GM18517 (cell line): ENCODE measurements around the gene CWC25.
"Not testable (repeated sequence)": the region's sequence is repeated elsewhere in the genome, so short reads cannot be mapped to it uniquely, and the experiment has no call there.

ENCODE experiments used
- ATAC-seq: cut with Tn5 transposase; IDR thresholded peaks from one replicate; pipeline ENCODE4 v1.9.1; 2021; ENCODE audit warnings: mild to moderate bottlenecking, moderate library complexity; ENCODE audit not compliant: unreplicated experiment

The CWC25 gene

GRCh38 chr17:38824899-38825761, at the start of gene CWC25:
Gene CWC25, minus strand, starts transcription at chr17:38825321. Its CDS starts 138 bp downstream, at chr17:38825183.
- ATAC-seq = peak; percentile 83

GRCh38 chr17:38873640-38874380, 48.7 kb upstream of the CWC25 start:
- ATAC-seq = no peak

GRCh38 chr17:38872671-38873385, 47.7 kb upstream of the CWC25 start:
- no peak for ATAC-seq

GRCh38 chr17:38872027-38872511, 46.9 kb upstream of the CWC25 start:
- ATAC-seq = no peak

- no peak for ATAC-seq
Observed at GRCh38 chr17:38871247-38872015, 46.3 kb upstream of the CWC25 start.

- no peak for ATAC-seq
Observed at GRCh38 chr17:38870259-38871165, 45.4 kb upstream of the CWC25 start.

- peak; percentile 32 for ATAC-seq
Observed at GRCh38 chr17:38869526-38870258, 44.6 kb upstream of the CWC25 start, which contains the start of gene LASP1. Gene LASP1, plus strand, starts transcription at chr17:38870058. Its CDS starts 132 bp downstream, at chr17:38870190.

- ATAC-seq = peak; percentile 45
Observed at GRCh38 chr17:38868817-38869525, 43.9 kb upstream of the CWC25 start.

- ATAC-seq = no peak
Observed at GRCh38 chr17:38867968-38868816, 43.1 kb upstream of the CWC25 start.

GRCh38 chr17:38867179-38867967, 42.3 kb upstream of the CWC25 start:
- ATAC-seq = no peak

GRCh38 chr17:38864636-38865398, 39.7 kb upstream of the CWC25 start:
- ATAC-seq = no peak

GRCh38 chr17:38861399-38861843, 36.3 kb upstream of the CWC25 start:
- ATAC-seq = no peak

- no peak for ATAC-seq
Observed at GRCh38 chr17:38857271-38857670, 32.1 kb upstream of the CWC25 start.

- ATAC-seq = not testable (repeated sequence)
Observed at GRCh38 chr17:38855101-38855714, 30.1 kb upstream of the CWC25 start.
